OCI-LY3 (cell line): ENCODE measurements around the gene TBK1.
A peak's percentile ranks its signal among the peaks of the same experiment; 100 is the strongest.

Source experiments
- H2AFZ ChIP-seq: fragments of 200-600, 300-600 bp; shearing (Covaris generic); 2 replicates; pipeline ENCODE4 v1.6.0; 2014; ENCODE audit warnings: antibody characterized with exemption, low read depth, low read length
- H3K27ac ChIP-seq: fragments of 200-600, 300-600 bp; sonication (generic); 2 replicates; pipeline ENCODE4 v1.5.1; 2014; ENCODE audit warnings: mild to moderate bottlenecking, low read length, moderate library complexity, mixed read lengths
- H3K27me3 ChIP-seq: fragments of 200-600, 300-600 bp; sonication (generic); 2 replicates; pipeline ENCODE4 v1.6.1; 2014; ENCODE audit warnings: low read depth, low read length, mixed read lengths
- H3K36me3 ChIP-seq: fragments of 200-600, 300-600 bp; sonication (generic); replicated peaks from 2 replicates; pipeline ENCODE3; 2014; ENCODE audit warnings: low read depth, low read length, mixed read lengths
- H3K4me1 ChIP-seq: fragments of 300-600, 200-600 bp; sonication (generic); 2 replicates; pipeline ENCODE4 v1.6.1; 2014; ENCODE audit warnings: low read length, mixed read lengths
- H3K4me2 ChIP-seq: fragments of 200-600, 300-600 bp; sonication (generic); 2 replicates; pipeline ENCODE4 v1.6.1; 2014; ENCODE audit warnings: low read length, mixed read lengths
- H3K4me3 ChIP-seq: fragments of 300-600, 200-600 bp; sonication (generic); 2 replicates; pipeline ENCODE4 v1.5.1; 2014; ENCODE audit warnings: antibody characterized with exemption, mild to moderate bottlenecking, low read length, moderate library complexity
- H3K79me2 ChIP-seq: fragments of 300-600, 200-600 bp; shearing (Covaris generic); 2 replicates; pipeline ENCODE4 v1.6.1; 2014; ENCODE audit warnings: mild to moderate bottlenecking, low read length, mixed read lengths
- H3K9ac ChIP-seq: fragments of 300-600, 200-600 bp; shearing (Covaris generic); 2 replicates; pipeline ENCODE4 v1.6.0; 2014; ENCODE audit warnings: mild to moderate bottlenecking, low read length, moderate library complexity
- H3K9me3 ChIP-seq: fragments of 200-600, 300-600 bp; shearing (Covaris generic); 2 replicates; pipeline ENCODE4 v1.6.1; 2014; ENCODE audit warnings: low read length, mixed read lengths; ENCODE audit not compliant: insufficient read depth
- H4K20me1 ChIP-seq: fragments of 200-600, 300-600 bp; sonication (generic); 2 replicates; pipeline ENCODE4 v1.6.1; 2016; ENCODE audit warnings: low read length, mixed read lengths; ENCODE audit not compliant: insufficient read depth
- EZH2phosphoT487 ChIP-seq: fragments of 200-600 bp; shearing (Covaris generic); IDR thresholded peaks from 2 replicates; pipeline ENCODE4 v1.6.1; 2018; ENCODE audit warnings: antibody characterized with exemption, mixed run types, low read depth
- TF ChIP-seq, protein P1 (sequence below): fragments of 200-600, 300-600 bp; sonication (generic); IDR thresholded peaks from 2 replicates; pipeline ENCODE4 v1.5.1; 2014; ENCODE audit warnings: antibody characterized with exemption, low read length, low read depth

Gene TBK1

DNA sequence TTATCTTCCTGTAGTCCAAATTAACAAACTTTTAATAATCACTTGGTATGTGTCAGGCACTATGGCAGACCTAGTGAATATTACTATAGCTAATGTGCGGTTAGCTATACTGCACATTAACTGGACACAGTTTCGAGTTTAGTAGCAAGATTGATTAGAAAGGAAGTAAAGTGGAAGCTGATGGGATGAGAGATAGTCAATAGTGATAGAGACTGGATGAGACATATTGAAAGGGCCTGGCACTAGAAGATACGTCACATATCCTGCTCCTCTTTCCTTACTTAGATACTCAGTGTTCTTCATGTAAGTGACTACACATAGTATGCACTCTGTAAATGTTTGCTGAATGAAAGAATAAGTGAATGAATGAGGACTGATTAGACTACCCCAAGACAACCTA lies 5.5 kb downstream of the TBK1 start:
- H3K27ac ChIP-seq, result no peak overlapping the region
- no peak overlapping the region for H3K4me3 ChIP-seq
- no peaks in the 10 kb centered on the region for H3K27me3 ChIP-seq
- no peak overlapping the region for H2AFZ ChIP-seq
- H3K4me1 ChIP-seq, result peaks cover 25% of the 10 kb centered on the region
- TF ChIP-seq EZH2phosphoT487, result no peak
- TF ChIP-seq, protein P1, sequence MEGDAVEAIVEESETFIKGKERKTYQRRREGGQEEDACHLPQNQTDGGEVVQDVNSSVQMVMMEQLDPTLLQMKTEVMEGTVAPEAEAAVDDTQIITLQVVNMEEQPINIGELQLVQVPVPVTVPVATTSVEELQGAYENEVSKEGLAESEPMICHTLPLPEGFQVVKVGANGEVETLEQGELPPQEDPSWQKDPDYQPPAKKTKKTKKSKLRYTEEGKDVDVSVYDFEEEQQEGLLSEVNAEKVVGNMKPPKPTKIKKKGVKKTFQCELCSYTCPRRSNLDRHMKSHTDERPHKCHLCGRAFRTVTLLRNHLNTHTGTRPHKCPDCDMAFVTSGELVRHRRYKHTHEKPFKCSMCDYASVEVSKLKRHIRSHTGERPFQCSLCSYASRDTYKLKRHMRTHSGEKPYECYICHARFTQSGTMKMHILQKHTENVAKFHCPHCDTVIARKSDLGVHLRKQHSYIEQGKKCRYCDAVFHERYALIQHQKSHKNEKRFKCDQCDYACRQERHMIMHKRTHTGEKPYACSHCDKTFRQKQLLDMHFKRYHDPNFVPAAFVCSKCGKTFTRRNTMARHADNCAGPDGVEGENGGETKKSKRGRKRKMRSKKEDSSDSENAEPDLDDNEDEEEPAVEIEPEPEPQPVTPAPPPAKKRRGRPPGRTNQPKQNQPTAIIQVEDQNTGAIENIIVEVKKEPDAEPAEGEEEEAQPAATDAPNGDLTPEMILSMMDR, result no peak
- peaks cover 89% of the 10 kb centered on the region for H3K79me2 ChIP-seq
- H3K4me2 ChIP-seq, result no peak overlapping the region
- peaks cover 4% of the 10 kb centered on the region for H4K20me1 ChIP-seq
- no peaks in the 10 kb centered on the region for H3K9me3 ChIP-seq
- H3K36me3 ChIP-seq, result peaks cover 23% of the 10 kb centered on the region
- no peak overlapping the region for H3K9ac ChIP-seq

DNA sequence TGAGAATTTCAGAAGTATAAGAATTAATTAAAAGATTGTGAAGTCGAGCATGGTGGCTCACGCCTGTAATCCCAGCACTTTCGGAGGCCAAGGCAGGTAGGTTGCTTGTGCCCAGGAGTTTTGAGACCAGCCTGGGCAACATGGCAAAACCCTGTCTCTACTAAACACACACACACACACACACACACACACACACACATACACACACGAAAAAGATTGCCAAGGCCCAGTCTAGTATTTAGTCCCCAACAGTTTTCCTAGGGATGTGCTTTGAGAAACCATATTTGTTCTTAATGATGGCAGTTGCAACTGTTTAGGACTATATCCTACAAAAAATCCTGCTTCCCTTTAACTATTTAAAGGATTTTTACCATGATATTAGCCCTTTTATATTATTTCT lies 6.0 kb downstream of the TBK1 start:
- H3K4me2 ChIP-seq, result no peak overlapping the region
- no peak overlapping the region for H3K9ac ChIP-seq
- no peak overlapping the region for H3K27ac ChIP-seq
- no peak overlapping the region for H2AFZ ChIP-seq
- H3K4me3 ChIP-seq, result no peak overlapping the region
- TF ChIP-seq, protein P1, result no peak
- TF ChIP-seq EZH2phosphoT487, result no peak
- H3K4me1 ChIP-seq, result peaks cover 25% of the 10 kb centered on the region
- H4K20me1 ChIP-seq, result peaks cover 4% of the 10 kb centered on the region
- H3K36me3 ChIP-seq, result peaks cover 27% of the 10 kb centered on the region
- no peaks in the 10 kb centered on the region for H3K9me3 ChIP-seq
- no peaks in the 10 kb centered on the region for H3K27me3 ChIP-seq
- H3K79me2 ChIP-seq, result peaks cover 85% of the 10 kb centered on the region

GRCh38 chr12:64459394-64459891 lies 7.5 kb downstream of the TBK1 start:
- H3K9me3 ChIP-seq, result no peaks in the 10 kb centered on the region
- peak overlapping the region; percentile 79 for H2AFZ ChIP-seq
- H3K4me2 ChIP-seq, result peak overlapping the region; percentile 98
- no peaks in the 10 kb centered on the region for H4K20me1 ChIP-seq
- H3K4me1 ChIP-seq, result peaks cover 18% of the 10 kb centered on the region
- H3K4me3 ChIP-seq, result peak overlapping the region; percentile 78
- peak overlapping the region; percentile 72 for H3K9ac ChIP-seq
- TF ChIP-seq, protein P1, result no peak
- TF ChIP-seq EZH2phosphoT487, result no peak
- peaks cover 70% of the 10 kb centered on the region for H3K79me2 ChIP-seq
- H3K27me3 ChIP-seq, result no peaks in the 10 kb centered on the region
- peaks cover 28% of the 10 kb centered on the region for H3K36me3 ChIP-seq
- peak overlapping the region; percentile 41 for H3K27ac ChIP-seq

DNA sequence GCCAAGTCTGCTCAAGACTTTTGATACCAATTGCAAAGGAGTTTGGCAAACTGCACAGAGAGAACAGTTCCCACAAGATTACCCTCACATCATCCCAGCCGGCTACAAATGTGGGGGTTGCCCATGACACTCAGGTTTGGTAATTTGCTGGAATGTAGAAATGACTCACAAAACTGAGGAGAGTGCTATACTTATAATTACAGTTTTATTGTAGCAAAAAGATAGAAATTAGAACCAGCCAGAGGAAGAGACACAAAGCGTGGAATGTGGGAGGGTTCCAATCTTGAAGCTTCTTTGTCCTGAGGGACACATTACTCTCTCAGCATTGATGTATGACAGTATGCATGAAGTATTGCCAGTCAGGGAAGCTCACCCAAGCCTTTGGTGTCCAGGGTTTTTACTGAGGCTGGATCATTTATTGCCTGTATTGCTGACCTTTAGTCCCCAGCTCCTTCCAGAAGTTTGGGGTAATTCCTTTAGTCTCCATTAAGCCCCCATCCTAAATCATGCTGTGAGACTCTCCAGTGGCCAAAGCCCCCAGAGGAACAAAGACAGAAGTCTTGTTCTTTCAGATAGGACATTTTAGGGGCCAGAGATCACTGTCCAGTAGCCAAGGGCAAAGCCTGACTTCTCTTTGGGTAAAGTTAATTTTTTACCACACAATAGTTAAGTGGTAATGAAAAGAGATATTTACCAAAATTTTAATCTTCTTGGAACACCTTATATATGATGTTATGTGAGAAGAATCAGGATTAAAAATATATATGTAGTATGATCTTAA lies 9.9 kb downstream of the TBK1 start:
- TF ChIP-seq, protein P1, result no peak
- TF ChIP-seq EZH2phosphoT487, result no peak
- H3K4me1 ChIP-seq, result peaks cover 18% of the 10 kb centered on the region
- H3K4me2 ChIP-seq, result no peak overlapping the region
- H3K9ac ChIP-seq, result no peak overlapping the region
- H3K27ac ChIP-seq, result no peak overlapping the region
- no peak overlapping the region for H2AFZ ChIP-seq
- H3K36me3 ChIP-seq, result peaks cover 23% of the 10 kb centered on the region
- H3K79me2 ChIP-seq, result peaks cover 48% of the 10 kb centered on the region
- H3K9me3 ChIP-seq, result no peaks in the 10 kb centered on the region
- no peak overlapping the region for H3K4me3 ChIP-seq
- H4K20me1 ChIP-seq, result no peaks in the 10 kb centered on the region
- H3K27me3 ChIP-seq, result no peaks in the 10 kb centered on the region
